Endothelial cell of umbilical vein (primary cell): ENCODE measurements around the gene GPR137B. TPM values are rescaled to one million over a fixed set of nuclear protein-coding genes. Genes with fewer than 3 reads are reported as not detected.

Experiments used
- BruUV-seq: library from RNA; stranded (reverse); fragments of 400-500 nt; replicated peaks from 2 replicates; lab custom pipeline; 2021; lab: Mats Ljungman, UMichigan
- CTCF ChIA-PET: fragments of 300-600, 350-600 bp; sonication (Branson Sonifier 250); formaldehyde crosslinking; loops from one replicate; lab custom pipeline; 2021; ENCODE audit warnings: antibody characterized with exemption, inconsistent platforms; lab: Charles Lee
- POLR2A ChIA-PET: fragments of 300-600, 350-600 bp; sonication (Branson Sonifier 250); formaldehyde crosslinking; loops from one replicate; lab custom pipeline; 2021; ENCODE audit warnings: antibody characterized with exemption, inconsistent platforms; lab: Charles Lee
- DNase-seq: peaks from one replicate; pipeline ENCODE4 v3.0.0-alpha.2; 2011; ENCODE audit warnings: low read depth, low spot score
- FAIRE-seq: peaks from 2 replicates; lab custom pipeline; 2011; peaks lifted over from hg19 to GRCh38; lab: Jason Lieb, UNC
- H2AFZ ChIP-seq: 2 replicates; pipeline ENCODE4 v1.6.0; 2012; ENCODE audit warnings: low read depth, low read length, control low read depth, inconsistent platforms
- H3K27ac ChIP-seq: 2 replicates; pipeline ENCODE4 v1.5.1; 2011; ENCODE audit warnings: low read depth, mild to moderate bottlenecking, control low read depth, low read length, moderate library complexity; ENCODE audit not compliant: insufficient read depth
- H3K27me3 ChIP-seq, 2 experiments: 2 replicates each; pipeline versions ENCODE4 v1.6.0 to v1.6.1; 2011; ENCODE audit warnings: low read length in 2 of 2, mixed read lengths in 1 of 2; ENCODE audit not compliant: control insufficient read depth in 2 of 2, insufficient read depth in 2 of 2
- H3K36me3 ChIP-seq, 2 experiments: 2 replicates in 1 of 2; 3 replicates in 1 of 2; pipeline ENCODE4 v1.5.1; 2011; ENCODE audit warnings: low read length in 2 of 2, mild to moderate bottlenecking in 1 of 2, moderate library complexity in 1 of 2; ENCODE audit not compliant: control insufficient read depth in 2 of 2, insufficient read depth in 2 of 2; ENCODE audit errors: extremely low read depth in 1 of 2
- H3K4me1 ChIP-seq: 3 replicates; pipeline ENCODE4 v1.5.1; 2011; ENCODE audit warnings: mild to moderate bottlenecking, low read length; ENCODE audit not compliant: control insufficient read depth, insufficient read depth; ENCODE audit errors: extremely low read depth
- H3K4me2 ChIP-seq: 2 replicates; pipeline ENCODE4 v1.6.1; 2011; ENCODE audit warnings: low read length, control low read depth, mixed read lengths; ENCODE audit not compliant: insufficient read depth
- H3K4me3 ChIP-seq, 3 experiments: fragments of 200-600 bp in 1 of 3; sonication (generic), shearing (Covaris generic) in 1 of 3; replicated peaks in 1 of 3; 2 replicates each; pipeline ENCODE4 v1.5.1; 2011 to 2016; ENCODE audit warnings: control low read depth in 3 of 3, low read length in 3 of 3, mild to moderate bottlenecking in 2 of 3, inconsistent platforms in 1 of 3, low read depth in 1 of 3, moderate library complexity in 1 of 3; ENCODE audit not compliant: insufficient read depth in 1 of 3
- H3K79me2 ChIP-seq: 2 replicates; pipeline ENCODE4 v1.6.0; 2012; ENCODE audit warnings: low read length, inconsistent platforms; ENCODE audit not compliant: control insufficient read depth, insufficient read depth
- H3K9ac ChIP-seq: replicated peaks from 2 replicates; pipeline ENCODE3; 2011; ENCODE audit warnings: low read length, control low read depth; ENCODE audit not compliant: insufficient read depth; ENCODE audit errors: extremely low read depth
- H3K9me1 ChIP-seq: replicated peaks from 3 replicates; pipeline ENCODE4 v1.6.0; 2011; ENCODE audit warnings: mild to moderate bottlenecking, low read length; ENCODE audit not compliant: control insufficient read depth, insufficient read depth; ENCODE audit errors: extremely low read depth
- H3K9me3 ChIP-seq: replicated peaks from 2 replicates; pipeline ENCODE4 v1.5.1; 2012; ENCODE audit warnings: low read length, inconsistent platforms; ENCODE audit not compliant: control insufficient read depth, insufficient read depth
- H4K20me1 ChIP-seq: replicated peaks from 2 replicates; pipeline ENCODE3; 2011; ENCODE audit warnings: mild to moderate bottlenecking, low read length; ENCODE audit not compliant: control insufficient read depth, insufficient read depth; ENCODE audit errors: extremely low read depth
- CTCF ChIP-seq, 2 donors: IDR thresholded peaks; 1 replicate in 1 of 2; 2 replicates in 1 of 2; pipeline ENCODE4 v1.5.1; 2011; ENCODE audit warnings: low read length in 2 of 2, mild to moderate bottlenecking in 2 of 2, moderate library complexity in 2 of 2, control low read depth in 1 of 2, inconsistent platforms in 1 of 2, low read depth in 1 of 2; ENCODE audit not compliant: insufficient read depth in 1 of 2; ENCODE audit errors: extremely low read depth in 1 of 2
- EZH2 ChIP-seq: IDR thresholded peaks from 2 replicates; pipeline ENCODE4 v1.6.1; 2012; ENCODE audit warnings: borderline replicate concordance, low read depth, mild to moderate bottlenecking, moderate library complexity, low read length, inconsistent platforms; ENCODE audit not compliant: severe bottlenecking
- FOS ChIP-seq: IDR thresholded peaks from 2 replicates; pipeline ENCODE4 v1.6.1; 2011; ENCODE audit warnings: mild to moderate bottlenecking, low read length, moderate library complexity, borderline replicate concordance; ENCODE audit not compliant: insufficient read depth
- GATA2 ChIP-seq: IDR thresholded peaks from 2 replicates; pipeline ENCODE4 v1.7.0; 2011; ENCODE audit warnings: low read depth, mild to moderate bottlenecking, moderate library complexity, mixed read lengths, low read length; ENCODE audit not compliant: insufficient read length, insufficient read depth
- JUN ChIP-seq: IDR thresholded peaks from 2 replicates; pipeline ENCODE4 v1.6.1; 2011; ENCODE audit warnings: borderline replicate concordance, low read depth; ENCODE audit not compliant: insufficient read length, insufficient read depth
- MAX ChIP-seq: IDR thresholded peaks from 2 replicates; pipeline ENCODE4 v1.6.1; 2011; ENCODE audit not compliant: insufficient read depth, insufficient read length
- MYC ChIP-seq: IDR thresholded peaks from one replicate; pipeline ENCODE4 v1.6.1; 2011; ENCODE audit warnings: mild to moderate bottlenecking, low read depth, low read length
- POLR2A ChIP-seq: IDR thresholded peaks from 2 replicates; pipeline ENCODE4 v1.6.1; 2012; ENCODE audit warnings: low read depth, mild to moderate bottlenecking, control low read depth, low read length
- POLR2AphosphoS5 ChIP-seq: IDR thresholded peaks from 2 replicates; pipeline ENCODE4 v1.6.1; 2012; ENCODE audit warnings: low read depth, mild to moderate bottlenecking, control low read depth, low read length, moderate library complexity; ENCODE audit not compliant: insufficient read depth
- dilution Hi-C: fragments of 300-500 bp; cut with MboI; formaldehyde crosslinking; loops from one replicate; pipeline ENCODE4 v1.15.0; 2019; ENCODE audit warnings: low sequenced_read_pairs; ENCODE audit not compliant: extremely low pct_ligation_motif_present
- intact Hi-C: fragments of 100-400 bp; cut with micrococcal nuclease; formaldehyde crosslinking; loops from one replicate; pipeline ENCODE4 v1.10.0; 2022
- polyA plus RNA-seq, 4 experiments: library from polyadenylated mRNA; depleted of rRNA in 3 of 4; stranded (reverse) in 3 of 4; unstranded in 1 of 4; fragments of >200 nt; gene quantifications; 2 replicates each; pipeline versions ENCODE4 v1.2.1 to v1.2.3, GENCODE V29; 2011 to 2012; ENCODE audit warnings: missing spikeins in 1 of 4
- total RNA-seq: library from RNA; stranded (reverse); gene quantifications from 2 replicates; pipeline ENCODE4 v1.2.3, GENCODE V29; 2021

The GPR137B gene
- total and polyA plus RNA-seq, 2 donors (not counting 3 experiments of a cell fraction or from before 2014, with no cell fraction given), result 7.8 to 11.9 TPM

- Histone ChIP-seq H3K9me1 (no peaks in the 10 kb centered on the region), H4K20me1 (no peaks in the 10 kb centered on the region), H3K36me3 (no peaks in the 10 kb centered on the region), H3K4me2 (no peak overlapping the region), H3K79me2 (no peaks in the 10 kb centered on the region), H3K9ac (no peak overlapping the region), H3K4me3 (no peak overlapping the region), H3K9me3 (no peaks in the 10 kb centered on the region), H3K4me1 (no peaks in the 10 kb centered on the region), H2AFZ (no peak overlapping the region), H3K27ac (no peak overlapping the region), H3K27me3 (no peaks in the 10 kb centered on the region)
- TF ChIP-seq JUN, result no peak
- no peak for TF ChIP-seq MYC
- no peak for TF ChIP-seq POLR2AphosphoS5
- TF ChIP-seq EZH2, result no peak
- no peak for TF ChIP-seq MAX
- no peak for TF ChIP-seq POLR2A
- TF ChIP-seq GATA2, result no peak
- TF ChIP-seq CTCF (IDR thresholded peaks at IDR 0.05; ENCODE audit: extremely low read depth in 1 of 2, insufficient read depth in 1 of 2, low read depth in 1 of 2, low read length in 2 of 2), result no peak
- no peak for TF ChIP-seq FOS
- BruUV-seq, result no TSS peak
- ChIA-PET POLR2A (no interaction called here), CTCF (no interaction called here)
- intact Hi-C loops, result no loop called here
- DNase-seq, result no peak
- dilution Hi-C loops, result no loop called here
- FAIRE-seq, result no peak
These were observed 8.6 kb downstream of the GPR137B start for GRCh38 chr1:236150986-236151385.
